Measurements from ENCODE around the gene DUSP22. TPM values are rescaled to one million over a fixed set of nuclear protein-coding genes. Genes with fewer than 3 reads are reported as not detected.

The DUSP22 gene
- total RNA-seq, 1 experiment from 2014 or later = 19.2 TPM

- TF ChIP-seq JUND (IDR thresholded peaks at IDR 0.05) (no peak), ELF1 (IDR thresholded peaks at IDR 0.05; ENCODE audit: borderline replicate concordance, low read depth) (no peak), TCF7L2 (IDR thresholded peaks at IDR 0.05; ENCODE audit: borderline replicate concordance, extremely low read depth, insufficient read depth, insufficient read length) (no peak), CTCF (IDR thresholded peaks at IDR 0.05 in 2 of 3, conservative IDR thresholded peaks at IDR 0.05 in 1 of 3; ENCODE audit: borderline replicate concordance in 1 of 3, insufficient read depth in 1 of 3, low read depth in 2 of 3, low read length in 2 of 3) (no peak)
- H3K9me3 ChIP-seq (ENCODE audit: control insufficient read depth in 1 of 2, insufficient read depth in 1 of 2, low read depth in 1 of 2, low read length in 2 of 2) = no peaks in the 10 kb centered on the region
- no peaks in the 10 kb centered on the region for H3K9me2 ChIP-seq (ENCODE audit: insufficient read depth)
- H3K79me2 ChIP-seq (ENCODE audit: insufficient read depth, low read length) = no peaks in the 10 kb centered on the region
- CTCF ChIA-PET = no interaction called here
- DNase-seq (ENCODE audit: low read depth, low spot score) (no peak), ATAC-seq (no peak)
- POLR2A ChIA-PET = no interaction called here
- intact Hi-C loops (cut with micrococcal nuclease) = no loop called here
- no peak overlapping the region for H2AFZ ChIP-seq (ENCODE audit: low read depth, low read length, poor library complexity, severe bottlenecking)
- no peak overlapping the region for H3K27ac ChIP-seq (ENCODE audit: low read depth, low read length)
- no peak overlapping the region for H3K4me3 ChIP-seq (replicated peaks in 1 of 2; ENCODE audit: low read depth in 1 of 2, low read length in 2 of 2)
- no peaks in the 10 kb centered on the region for H3K36me3 ChIP-seq (ENCODE audit: control insufficient read depth in 1 of 2, insufficient read depth in 2 of 2, low read length in 2 of 2)
- no peak overlapping the region for H3K4me2 ChIP-seq (ENCODE audit: low read length)
- no TSS peak for BruUV-seq (replicated peaks)
- H3K4me1 ChIP-seq (ENCODE audit: control insufficient read depth in 1 of 2, insufficient read depth in 2 of 2, low read length in 2 of 2) = no peaks in the 10 kb centered on the region
- H4K20me1 ChIP-seq (ENCODE audit: insufficient read depth) = no peaks in the 10 kb centered on the region
- H3K9ac ChIP-seq (ENCODE audit: low read length) = no peak overlapping the region
- H3K27me3 ChIP-seq (ENCODE audit: insufficient read depth, low read length) = no peaks in the 10 kb centered on the region
- RAD21 ChIA-PET (ENCODE audit: low non-redundant PET in 1 of 2, low total read pairs in 2 of 2, uncharacterized antibody in 2 of 2, unreplicated experiment in 2 of 2) = no interaction called here
These were observed 96.9 kb downstream of the DUSP22 start for GRCh38 chr6:389143-389542.

GRCh38 chr6:389622-390021 is 97.3 kb downstream of the DUSP22 start:
- ChIA-PET POLR2A (no interaction called here), CTCF (no interaction called here), RAD21 (ENCODE audit: low non-redundant PET in 1 of 2, low total read pairs in 2 of 2, uncharacterized antibody in 2 of 2, unreplicated experiment in 2 of 2) (no interaction called here)
- no peaks in the 10 kb centered on the region for H4K20me1 ChIP-seq (ENCODE audit: insufficient read depth)
- H3K9me2 ChIP-seq (ENCODE audit: insufficient read depth) = no peaks in the 10 kb centered on the region
- no TSS peak for BruUV-seq (replicated peaks)
- no peaks in the 10 kb centered on the region for H3K36me3 ChIP-seq (ENCODE audit: control insufficient read depth in 1 of 2, insufficient read depth in 2 of 2, low read length in 2 of 2)
- no peaks in the 10 kb centered on the region for H3K4me1 ChIP-seq (ENCODE audit: control insufficient read depth in 1 of 2, insufficient read depth in 2 of 2, low read length in 2 of 2)
- no peak overlapping the region for H2AFZ ChIP-seq (ENCODE audit: low read depth, low read length, poor library complexity, severe bottlenecking)
- DNase-seq (ENCODE audit: low read depth, low spot score) (no peak), ATAC-seq (no peak)
- H3K27me3 ChIP-seq (ENCODE audit: insufficient read depth, low read length) = no peaks in the 10 kb centered on the region
- no peaks in the 10 kb centered on the region for H3K9me3 ChIP-seq (ENCODE audit: control insufficient read depth in 1 of 2, insufficient read depth in 1 of 2, low read depth in 1 of 2, low read length in 2 of 2)
- no peak overlapping the region for H3K4me3 ChIP-seq (replicated peaks in 1 of 2; ENCODE audit: low read depth in 1 of 2, low read length in 2 of 2)
- H3K9ac ChIP-seq (ENCODE audit: low read length) = no peak overlapping the region
- H3K4me2 ChIP-seq (ENCODE audit: low read length) = no peak overlapping the region
- H3K27ac ChIP-seq (ENCODE audit: low read depth, low read length) = no peak overlapping the region
- no peaks in the 10 kb centered on the region for H3K79me2 ChIP-seq (ENCODE audit: insufficient read depth, low read length)
- intact Hi-C loops (cut with micrococcal nuclease) = no loop called here
- TF ChIP-seq MAX (IDR thresholded peaks at IDR 0.05) (no peak), SIN3A (IDR thresholded peaks at IDR 0.05; ENCODE audit: low read depth) (no peak), ZBTB33 (IDR thresholded peaks at IDR 0.05; ENCODE audit: extremely low read depth, insufficient replicate concordance, low read length) (no peak), RAD21 (IDR thresholded peaks at IDR 0.05; ENCODE audit: low read depth) (peak; percentile 45; the same call in 1 of the 2 replicates), TCF7L2 (IDR thresholded peaks at IDR 0.05; ENCODE audit: borderline replicate concordance, extremely low read depth, insufficient read depth, insufficient read length) (no peak), ELF1 (IDR thresholded peaks at IDR 0.05; ENCODE audit: borderline replicate concordance, low read depth) (no peak), ZNF274 (IDR thresholded peaks at IDR 0.05; ENCODE audit: low read depth, low read length) (no peak), SP1 (IDR thresholded peaks at IDR 0.05; ENCODE audit: low read depth) (no peak), CEBPB (IDR thresholded peaks at IDR 0.05; ENCODE audit: low read depth) (no peak), POLR2A (IDR thresholded peaks at IDR 0.05; ENCODE audit: borderline replicate concordance, extremely low read depth, insufficient read depth, insufficient read length) (no peak), ZFX (IDR thresholded peaks at IDR 0.05) (no peak), REST (IDR thresholded peaks at IDR 0.05; ENCODE audit: low read depth) (no peak)
